Measurements from ENCODE around the gene NFIX.

The NFIX gene

DNA sequence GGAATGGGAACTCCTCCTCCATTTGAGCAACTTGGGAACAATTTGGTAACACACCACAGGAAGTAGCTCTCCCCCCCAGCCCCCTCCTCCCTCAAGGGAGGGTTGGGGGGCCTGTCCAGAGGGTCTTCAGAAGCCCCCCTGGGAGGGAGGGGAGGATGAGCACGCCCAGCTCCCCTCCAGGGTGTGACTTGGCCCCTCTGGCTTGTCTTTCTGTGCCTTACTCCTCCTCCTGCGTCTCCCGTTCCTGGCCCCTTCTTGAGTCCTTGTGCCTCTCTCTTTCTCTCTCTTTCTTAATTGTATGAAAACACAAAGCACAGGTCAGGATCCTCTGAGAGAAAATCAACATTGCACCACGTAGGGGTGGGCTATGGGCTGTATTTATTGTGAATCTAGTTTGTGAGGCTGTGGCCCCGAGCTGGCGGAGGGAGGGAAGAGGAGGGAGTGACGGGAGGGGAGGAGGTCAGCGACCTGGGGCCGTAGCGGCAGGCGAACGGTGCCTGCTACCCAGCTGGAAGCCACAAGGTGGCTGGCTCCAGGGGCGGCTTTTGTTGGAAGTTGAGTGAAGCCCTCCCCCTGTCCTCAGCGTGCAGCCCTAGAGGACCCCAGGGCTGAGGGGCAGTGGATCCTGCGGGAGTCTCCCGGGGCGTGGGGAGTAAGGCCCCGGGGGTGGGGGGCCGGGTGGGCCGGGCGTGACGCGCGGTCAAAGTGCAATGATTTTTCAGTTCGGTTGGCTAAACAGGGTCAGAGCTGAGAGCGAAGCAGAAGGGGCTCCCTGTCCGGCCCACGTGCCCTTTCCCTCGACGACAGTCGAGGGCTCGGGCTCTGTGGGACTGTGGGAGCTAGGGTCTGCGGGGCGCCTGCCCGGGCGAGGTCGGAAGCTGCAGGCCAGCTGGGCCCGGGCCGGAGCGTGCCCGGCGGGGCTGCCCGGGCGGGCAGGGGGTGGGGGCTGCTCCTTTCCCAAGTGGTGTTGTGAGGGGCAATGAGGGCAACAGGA is 101.0 kb downstream of the NFIX start:
- no peak for DNase-seq

DNA sequence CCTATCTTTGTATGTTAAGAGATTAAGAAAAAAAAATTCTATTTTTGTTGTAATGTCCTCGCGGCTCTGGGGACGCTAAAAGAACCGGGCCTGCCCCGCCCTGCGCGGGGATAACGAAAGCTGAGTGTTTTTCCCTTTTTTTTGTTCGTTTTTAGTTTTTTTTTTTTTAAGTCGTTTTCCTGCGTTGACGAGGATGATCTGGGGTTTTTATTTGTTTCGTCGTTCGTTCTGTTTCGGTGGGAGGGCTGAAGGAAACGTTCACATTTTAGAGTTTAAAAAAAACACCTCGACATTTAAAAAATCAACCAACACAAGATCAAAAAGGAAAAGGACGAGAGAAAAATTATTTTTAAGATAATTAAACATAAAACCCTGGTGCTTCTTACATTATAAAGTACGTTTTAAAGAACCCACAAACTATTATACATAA is 101.8 kb downstream of the NFIX start:
- DNase-seq, result no peak

DNA sequence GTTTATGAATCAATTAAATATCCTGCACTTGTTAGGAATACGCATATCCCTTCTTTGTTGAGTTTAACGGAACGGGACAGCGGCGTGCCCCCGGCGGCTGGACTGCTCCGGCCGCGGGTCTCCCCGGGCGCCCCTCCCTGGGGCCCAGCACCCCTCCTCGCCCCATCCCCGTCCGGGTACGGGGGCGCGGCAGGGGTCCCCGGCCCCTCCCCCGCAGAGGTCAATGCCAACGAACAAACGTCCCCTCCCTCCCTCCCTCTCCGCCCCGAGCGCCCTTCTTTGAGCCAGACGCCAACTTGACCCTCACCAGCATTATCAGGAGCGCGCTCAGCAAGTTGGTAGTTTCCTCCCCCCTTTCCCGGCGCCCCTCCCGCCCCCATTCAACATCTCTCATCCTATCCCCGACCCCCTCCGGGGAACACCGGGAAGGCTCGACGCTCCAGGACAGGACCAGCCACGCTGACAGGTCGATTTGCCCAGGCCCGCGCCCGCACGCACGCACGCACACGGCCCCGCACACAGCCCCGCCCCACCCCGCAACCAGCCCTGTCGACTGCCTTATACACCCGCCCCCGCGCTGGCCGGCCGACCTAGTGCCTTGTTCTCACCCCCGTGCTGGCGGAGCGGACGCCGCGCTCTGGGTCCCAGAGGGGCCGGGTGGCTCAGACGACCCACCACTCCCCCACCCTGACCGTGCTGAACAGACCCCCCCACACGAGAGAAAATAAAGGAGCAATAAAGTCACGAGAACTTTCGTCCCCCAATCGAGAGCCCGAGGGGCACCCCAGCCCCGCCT is 102.4 kb downstream of the NFIX start:
- DNase-seq, result no peak

DNA sequence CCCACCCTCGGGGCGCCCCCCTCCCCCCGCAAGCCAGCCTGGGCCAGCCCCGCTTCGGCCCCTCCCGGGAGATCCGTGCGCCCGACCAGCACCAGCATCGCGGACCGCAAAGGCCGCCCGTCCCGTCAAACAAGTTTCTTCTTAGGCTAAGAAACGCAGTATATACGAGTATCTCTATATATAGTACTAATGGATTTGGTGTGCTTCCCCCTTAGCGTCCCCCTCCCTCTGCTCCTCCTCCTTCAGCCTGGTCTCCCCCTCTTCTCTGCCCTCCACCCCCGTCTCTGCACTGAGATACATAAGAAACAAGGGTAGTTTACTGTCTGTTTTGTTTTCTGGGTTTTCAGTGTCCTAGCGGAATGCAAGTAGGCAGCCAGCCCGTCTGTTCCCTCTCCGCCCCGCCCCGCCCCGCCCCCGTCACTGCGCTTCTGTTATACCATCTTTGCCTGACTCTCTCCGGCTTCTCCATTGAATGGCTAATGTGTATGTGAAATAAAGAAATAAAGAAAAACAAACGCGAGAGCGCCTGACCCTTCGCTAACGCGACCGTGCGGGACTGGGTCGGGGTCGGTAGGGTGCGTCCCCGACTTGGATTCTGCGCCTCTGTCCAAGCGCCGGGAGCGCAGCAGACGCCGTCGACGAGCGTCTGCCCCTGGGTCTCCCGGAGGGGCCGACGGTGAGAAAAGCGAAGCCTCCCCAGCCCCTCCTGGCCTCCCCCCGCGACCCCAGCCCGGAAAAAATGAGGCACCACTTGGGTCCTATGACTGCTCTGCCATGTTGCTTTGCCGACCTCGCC is 103.2 kb downstream of the NFIX start:
- no peak for DNase-seq

DNA sequence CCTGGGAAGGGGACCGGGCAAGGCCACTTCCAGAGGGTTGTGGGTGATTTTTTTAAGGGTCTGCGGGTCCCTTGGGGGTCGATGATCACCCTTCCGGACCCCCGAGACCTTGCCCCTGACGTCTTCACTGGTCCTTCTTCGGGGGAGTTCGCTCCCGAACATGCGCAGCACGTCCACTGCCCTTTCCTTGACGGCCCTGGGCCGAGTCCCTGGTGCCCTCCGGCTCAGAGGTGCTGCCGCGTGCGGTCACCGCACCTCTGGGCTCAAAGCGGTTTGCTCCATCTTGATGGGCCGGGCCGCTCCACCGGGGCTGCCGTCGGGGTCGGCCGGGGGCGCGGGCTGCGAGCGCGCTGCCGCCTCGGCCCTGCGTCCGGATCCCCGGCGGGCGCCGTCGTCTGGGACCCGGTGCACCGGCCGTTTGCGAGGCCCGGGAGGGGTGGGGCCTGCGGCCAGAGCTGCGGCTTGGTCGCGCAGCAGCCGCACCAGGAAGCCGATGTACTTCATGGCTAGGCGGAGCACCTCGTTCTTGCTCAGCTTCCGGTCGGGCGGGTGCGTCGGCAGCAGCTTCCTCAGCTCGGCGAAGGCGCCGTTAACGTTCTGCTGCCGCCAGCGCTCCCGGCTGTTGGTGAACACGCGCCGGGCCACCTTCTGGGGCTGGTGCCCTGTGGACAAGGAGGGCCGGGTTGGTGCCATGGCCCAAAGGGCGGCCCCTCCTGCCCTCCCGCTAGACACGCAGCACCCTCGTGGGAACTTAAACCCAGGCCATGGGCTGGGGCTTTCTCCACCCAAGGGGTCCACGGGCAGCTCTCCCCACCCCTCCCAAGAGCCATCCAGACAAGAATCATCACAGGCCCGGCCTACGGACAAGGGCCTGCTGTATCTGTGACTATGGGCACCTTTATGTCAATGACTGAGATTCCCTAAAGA is 104.1 kb downstream of the NFIX start:
- DNase-seq, result no peak

DNA sequence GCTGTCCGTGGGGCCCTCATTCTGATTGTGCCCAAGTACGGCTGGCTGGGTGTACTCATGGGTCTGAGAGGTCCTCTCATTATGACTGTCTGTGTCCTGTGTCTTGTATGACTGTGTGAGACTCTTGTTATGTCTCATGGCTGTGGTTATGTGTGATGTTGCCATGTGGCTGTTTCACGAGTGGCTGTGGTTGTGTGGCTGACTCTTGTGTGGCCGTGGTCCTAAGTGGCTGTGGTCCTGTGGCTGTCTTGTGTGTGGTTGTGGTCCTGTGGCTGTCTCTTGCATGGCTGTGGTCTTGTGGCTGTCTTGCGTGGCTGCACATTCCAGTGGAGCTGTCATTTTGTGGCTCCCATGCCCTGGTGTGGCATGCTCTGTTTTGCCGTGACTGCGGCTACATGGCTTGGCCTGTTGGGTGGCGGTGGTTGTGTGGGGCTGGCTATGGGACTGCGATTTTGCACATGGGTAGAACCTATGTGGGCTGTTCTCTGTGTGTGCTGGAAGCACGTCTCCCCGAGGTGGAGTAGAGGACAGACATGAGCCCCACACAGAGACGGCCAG is 104.8 kb downstream of the NFIX start:
- no peak for DNase-seq

DNA sequence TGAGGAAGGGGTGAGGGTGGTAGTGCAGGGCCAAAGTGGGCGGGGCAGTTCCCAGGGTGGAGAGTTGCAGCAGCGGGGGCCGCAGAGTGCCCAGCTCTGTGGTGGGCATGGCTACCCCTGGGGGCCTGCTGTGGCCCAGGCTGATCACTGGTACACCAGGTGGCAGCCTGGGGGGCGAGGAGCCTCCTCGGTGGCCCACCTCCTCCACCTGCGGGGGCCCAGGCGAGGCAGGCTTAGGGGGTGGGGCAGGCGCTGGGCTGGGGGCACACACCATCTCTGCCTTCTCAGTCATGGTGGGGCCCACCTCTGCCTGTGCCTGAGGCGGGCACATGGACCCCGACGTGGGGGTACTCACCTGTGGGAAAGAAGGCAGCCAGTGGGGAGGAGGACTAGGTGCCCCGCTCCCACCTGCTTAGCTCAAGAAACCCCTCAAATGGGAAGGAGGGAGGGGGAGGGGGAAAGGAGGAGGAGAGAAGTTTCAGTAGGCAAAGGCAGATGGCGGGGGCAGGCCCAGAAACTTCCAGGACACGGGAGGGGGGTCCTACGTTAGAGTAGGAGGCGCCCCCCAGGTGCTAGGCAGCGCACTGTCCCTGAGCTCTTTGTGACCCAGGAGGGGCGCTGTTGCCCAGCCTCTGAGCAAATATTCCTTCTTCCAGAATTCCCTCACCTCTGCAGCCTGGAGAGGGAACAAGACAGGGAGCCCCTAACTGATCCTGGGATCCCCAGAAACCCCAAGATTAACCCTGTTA is 105.7 kb downstream of the NFIX start:
- DNase-seq, result no peak

DNA sequence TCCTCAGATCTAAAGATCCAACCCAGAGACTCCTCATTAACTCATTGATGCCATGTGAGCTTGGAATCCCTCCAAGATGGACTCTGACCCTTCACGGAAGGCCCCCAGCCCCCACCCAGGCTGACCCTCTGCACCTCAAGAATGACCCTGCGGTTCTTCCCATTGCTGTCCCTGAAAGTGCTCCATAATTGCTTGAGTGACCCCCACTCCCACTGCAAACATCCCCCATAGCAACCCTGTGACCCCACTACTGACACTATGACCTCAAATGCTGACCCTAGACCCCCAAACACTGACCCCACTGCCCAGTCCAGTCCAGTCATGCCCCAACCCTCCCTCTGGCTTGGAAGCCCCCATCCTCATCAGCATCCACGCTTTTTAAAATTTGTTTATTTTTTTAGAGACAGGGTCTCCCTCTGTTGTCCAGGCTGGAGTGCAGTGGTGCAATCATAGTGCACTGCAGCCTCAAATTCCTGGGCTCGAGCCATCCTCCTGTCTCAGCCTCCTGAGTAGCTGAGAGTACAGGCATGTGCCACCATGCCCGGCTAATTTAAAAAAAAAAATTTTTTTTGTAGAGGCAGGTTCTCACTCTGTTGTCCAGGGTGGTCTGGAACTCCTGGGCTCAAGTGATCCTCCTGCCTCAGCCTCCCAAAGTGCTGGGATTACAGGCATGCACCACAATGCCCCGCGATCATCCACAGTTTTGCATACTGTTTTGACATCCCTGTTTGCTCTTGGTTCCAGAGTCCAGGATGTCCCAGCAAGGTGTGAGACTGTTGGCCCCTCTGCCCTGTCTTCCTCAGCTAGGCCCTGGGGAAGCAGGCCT is 106.5 kb downstream of the NFIX start:
- DNase-seq, result no peak

DNA sequence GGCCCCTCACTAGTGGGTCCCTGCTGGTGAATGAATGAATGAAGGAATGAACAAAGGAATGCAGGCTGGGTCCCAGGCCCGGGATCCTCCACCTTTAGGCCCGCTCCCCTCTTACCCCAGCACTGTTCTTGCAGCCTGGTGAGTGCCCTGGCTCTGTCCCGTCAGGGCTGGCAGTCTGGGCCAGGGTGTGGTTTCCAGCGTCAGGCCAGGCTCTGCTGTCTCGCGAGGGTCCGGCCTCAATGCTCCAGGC is 107.1 kb downstream of the NFIX start:
- DNase-seq, result no peak

DNA sequence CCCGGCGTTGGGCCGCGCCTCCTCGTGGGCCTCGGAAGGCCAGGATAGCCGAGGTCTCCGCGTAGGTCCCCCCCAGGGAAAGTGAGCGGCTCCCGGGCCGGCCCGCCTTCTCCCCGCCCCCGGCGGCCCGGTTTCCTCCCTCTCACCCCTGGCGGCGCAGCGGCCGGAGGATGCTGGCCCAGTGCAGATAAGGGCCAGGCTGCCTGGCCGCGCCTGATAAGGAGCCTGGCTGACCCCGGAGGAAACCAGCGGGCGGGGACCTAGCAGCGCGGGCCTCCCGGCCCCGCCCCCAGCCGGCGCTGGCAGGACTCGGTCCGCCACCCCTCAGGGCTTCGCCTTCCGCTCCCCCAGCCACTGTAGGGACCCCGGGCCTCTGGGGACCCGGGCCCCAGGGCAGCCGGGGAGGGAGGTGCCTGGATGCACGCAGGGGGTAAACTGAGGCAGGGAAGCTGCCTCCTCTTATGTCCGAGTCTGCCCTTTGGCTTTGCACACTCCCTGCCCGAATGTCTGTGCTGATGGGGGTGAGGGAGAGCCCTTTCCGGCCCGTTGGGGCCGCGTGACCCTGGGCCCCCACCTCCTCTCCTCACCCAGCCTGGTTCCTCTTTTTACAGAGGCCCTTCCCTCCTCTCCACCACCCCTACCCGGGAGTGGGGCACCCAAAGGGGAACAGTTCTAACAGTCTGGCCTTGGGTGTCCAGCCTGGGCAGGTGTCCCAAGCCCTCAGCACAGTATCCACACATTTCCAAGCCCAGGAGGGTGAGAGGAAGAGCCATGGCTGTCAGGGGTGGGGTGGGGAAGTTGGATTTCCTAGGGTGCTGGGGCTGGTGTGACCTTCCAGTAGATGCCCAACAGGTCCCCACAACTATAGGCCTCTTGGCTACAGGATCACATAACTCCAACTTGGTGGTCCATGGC is 107.6 kb downstream of the NFIX start, which contains the start of gene LYL1:
Gene LYL1 (minus strand): TSS at position 193 of the 915 bp plus-strand sequence. CDS start 1,687 bp downstream, outside the sequence.
- no peak for DNase-seq

DNA sequence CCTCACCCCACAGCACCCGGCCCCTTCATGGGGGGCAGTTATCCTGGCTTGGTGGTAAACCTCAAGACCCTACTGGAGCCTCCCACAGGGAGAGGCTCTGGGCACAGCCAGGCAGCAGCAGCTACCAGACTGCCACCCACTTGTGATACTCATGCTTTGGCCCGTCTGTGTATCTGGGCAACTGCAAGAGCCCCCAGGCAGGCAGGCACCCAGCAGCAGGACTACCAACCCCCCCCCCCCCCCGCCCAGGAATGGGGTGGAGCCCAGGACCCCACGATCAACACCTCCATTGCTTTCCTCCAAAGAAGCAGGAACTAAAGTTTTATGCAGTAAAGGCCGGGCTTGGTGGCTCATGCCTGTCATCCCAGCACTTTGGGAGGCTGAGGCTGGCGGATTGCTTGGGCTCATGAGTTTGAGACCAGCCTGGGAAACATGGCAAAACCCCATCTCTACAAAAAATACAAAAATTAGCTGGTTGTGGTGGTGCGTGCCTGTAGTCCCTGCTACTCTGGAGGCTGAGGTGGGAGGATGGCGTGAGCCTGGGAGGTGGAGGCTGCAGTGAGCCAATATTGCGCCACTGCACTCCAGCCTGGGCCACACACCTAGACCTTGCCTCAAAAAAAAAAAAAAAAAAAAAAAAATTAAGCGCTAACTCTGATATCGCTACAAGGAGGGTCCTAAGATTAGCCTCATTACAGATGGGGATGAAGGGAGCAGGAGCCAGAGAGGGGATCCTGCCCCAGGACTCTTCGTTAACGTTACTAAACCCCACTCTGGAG is 108.5 kb downstream of the NFIX start:
- no peak for DNase-seq

DNA sequence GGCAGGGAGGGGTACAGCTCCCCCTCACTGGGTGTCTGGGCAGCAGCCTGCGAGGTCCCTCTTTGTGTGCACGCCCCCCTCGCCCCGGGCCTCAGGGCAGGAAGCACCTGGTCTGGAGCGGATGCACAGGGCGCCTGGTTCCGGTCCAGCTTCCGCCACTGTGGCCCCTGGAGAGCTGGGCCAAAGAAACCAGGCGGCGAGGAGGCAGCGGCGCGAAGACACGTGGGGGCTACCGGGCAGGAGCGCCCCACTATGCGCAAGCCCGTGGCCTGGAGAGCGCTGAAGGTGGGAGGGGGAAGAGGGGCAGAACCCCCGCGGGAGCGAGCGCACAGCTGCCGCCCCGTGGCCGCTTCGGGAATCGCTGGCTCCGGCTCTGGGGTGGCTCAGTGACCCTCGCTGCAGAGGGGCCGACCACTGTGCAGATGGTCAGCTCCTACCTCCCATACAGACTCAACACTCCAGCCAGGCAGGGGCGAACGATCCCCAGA is 109.1 kb downstream of the NFIX start:
- no peak for DNase-seq

DNA sequence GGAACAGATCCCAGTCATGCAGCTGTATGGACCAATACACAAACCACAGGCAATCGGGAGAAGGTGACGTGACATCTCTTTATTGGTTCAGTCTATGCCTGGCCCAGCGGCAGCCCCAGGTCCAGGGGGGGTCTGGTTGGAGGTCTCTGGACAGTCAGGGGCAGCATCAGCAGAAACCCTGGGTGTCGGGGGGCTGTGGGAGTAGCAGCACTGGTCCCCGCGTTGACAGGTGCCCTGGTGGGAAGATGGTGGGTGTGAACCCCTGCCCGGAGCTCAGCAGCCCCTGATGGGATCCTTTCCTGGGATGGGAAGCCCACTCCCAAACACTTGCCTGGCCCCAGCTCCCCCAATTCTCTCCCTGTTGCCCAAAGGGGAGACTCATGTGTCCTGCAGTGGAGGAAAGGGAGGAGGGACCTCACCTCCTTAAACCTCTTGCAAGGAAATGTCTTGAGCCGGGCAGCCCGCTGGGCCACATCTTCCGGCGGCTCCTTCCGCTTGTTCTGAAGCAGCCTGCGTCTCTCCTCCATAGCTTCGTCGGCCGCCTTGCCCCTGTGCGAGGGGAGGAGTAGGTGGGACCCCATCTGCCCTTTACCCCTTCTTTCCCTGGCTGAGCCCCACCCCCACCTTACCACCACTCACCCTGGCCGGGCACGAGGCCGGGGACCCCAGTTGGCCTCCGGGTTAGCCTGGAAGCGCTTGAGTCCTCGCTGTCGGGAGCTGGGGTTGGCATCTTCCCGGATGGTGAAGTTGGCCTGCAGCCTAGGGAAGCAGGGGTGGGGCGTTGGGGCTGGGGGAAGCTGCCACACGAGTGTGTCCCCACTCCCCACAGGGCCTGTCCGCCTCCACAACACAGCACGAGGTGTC is 109.8 kb downstream of the NFIX start:
- no peak for DNase-seq

DNA sequence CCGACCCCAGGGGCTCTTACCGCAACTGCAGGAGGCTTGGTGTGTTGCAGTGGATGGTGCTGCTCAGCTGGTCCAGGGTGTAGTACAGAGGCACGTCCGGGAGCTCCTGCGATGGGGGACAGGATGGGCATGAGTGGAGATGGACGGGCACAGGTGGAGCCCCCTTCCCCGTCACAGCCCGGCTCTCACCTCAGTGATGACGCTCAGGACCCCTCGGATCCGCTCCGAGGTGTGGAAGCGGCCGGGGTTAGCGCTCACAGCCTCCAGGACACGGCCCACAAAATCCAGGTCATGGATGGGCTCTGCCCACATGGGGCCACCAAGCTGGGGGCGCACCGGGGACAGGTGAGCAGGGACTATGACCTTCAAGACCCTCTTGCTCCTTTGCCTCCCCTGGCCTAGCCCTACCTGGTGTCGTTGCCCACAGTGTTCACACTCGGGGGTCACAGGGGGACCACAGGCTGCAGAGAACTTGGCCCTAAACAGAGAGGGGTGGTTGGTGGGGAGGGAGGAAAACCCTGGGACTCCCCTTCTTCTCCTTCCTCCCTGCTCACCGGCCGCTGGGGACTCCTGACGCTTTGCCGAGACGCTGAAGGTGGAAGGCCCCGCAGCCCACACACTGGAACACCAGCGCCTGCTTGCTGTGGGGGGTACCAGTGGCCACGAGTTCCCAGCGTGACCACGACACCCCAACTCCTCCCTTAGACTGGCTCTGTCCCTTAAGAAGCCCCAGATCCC is 114.3 kb downstream of the NFIX start:
- no peak for DNase-seq

DNA sequence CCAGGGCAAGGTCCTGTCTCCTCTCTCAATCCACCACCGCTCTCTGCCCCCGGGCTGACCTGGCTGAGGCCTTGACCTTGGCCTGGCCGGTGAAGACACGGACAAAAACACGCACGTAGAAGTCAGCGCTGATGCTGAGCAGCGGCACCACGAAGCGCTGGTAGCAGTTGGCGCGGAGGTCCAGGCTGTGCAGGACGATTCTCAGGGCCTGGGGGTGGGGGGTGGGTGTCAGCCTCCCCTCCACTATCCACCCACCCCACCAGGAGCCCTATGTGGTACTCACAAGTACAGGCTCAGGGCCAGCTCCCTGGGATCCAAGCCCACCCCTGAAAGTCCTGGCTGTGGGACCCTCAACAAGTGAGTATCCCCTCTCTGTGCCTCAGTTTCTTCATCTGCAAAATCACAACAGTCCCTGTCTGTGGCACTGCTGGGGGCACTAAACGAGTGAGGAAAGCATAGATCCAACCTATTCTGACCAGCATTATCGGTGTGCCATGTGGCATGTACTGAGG is 114.9 kb downstream of the NFIX start:
- DNase-seq, result no peak

DNA sequence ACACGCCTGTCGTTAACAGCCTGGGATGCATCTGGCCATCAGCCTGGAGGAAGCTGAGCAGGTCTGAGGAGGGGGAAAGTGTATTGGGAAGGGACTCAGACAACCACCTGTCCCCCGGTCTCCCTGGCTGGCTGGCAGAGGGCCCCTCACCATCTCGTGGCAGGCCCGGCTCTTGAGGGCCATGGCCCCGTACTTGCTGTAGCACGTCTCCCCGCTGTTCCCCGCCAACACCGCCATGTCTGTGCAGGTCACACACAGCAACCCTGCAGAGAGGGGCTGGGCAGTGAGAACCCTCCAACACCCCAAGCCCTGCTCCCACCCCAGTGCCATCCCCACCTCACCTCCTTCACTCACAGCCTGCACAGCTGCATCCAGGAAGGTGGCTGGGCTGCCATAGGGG is 117.3 kb downstream of the NFIX start:
- no peak for DNase-seq

Measured in SW 1271 (cell line).